ENCODE results near the gene PRX.

GRCh38 chr19:40424637-40425449, 11.7 kb upstream of the PRX start:
- TF ChIP-seq POLR2A (IDR thresholded peaks at IDR 0.05; ENCODE audit: low read length), result no peak
- TF ChIP-seq GATA1 (IDR thresholded peaks at IDR 0.05; ENCODE audit: low read depth, low read length), result no peak

All from erythroblast (primary cell).